ELF-1 (cell line): ENCODE data around the gene CD247.

Experiments
- DNase-seq: peaks from one replicate; pipeline ENCODE4 v3.0.0-alpha.2; 2016; ENCODE audit warnings: low read depth, low spot score

CD247 gene

DNA sequence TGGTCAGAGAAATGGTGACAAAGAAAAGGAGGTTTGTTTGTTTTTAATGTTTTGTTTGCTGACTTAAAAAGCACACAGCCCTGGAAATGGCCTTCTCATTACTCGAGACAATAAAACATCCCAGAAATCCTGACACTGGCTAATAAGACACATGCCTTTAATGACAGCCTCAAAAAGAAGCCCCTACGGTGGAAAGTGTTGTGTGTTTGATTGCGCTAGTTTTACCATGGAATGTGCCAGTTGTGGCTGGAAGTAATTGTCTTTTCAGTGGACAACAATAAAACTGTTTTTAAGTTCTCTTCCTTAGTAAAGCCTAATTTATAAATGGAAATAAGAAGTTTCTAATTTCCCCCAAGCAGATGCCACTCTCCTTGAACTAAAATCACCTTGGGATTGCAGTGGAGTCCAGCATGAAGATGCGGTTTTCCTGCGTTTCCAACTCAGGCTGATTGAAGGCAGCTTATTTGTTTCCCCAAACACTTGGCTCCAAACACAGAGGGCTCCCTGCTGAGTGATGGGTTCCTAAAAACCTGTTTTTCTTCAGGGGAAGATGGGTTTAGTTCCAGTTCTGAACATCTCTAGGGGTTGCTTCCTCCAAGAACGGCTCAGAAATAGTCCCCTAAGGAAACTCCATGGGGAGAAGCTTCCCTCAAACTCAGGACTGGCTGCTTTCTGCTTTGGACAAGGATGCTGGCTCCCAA is 54.3 kb downstream of the CD247 start:
- DNase-seq: peak; percentile 61

DNA sequence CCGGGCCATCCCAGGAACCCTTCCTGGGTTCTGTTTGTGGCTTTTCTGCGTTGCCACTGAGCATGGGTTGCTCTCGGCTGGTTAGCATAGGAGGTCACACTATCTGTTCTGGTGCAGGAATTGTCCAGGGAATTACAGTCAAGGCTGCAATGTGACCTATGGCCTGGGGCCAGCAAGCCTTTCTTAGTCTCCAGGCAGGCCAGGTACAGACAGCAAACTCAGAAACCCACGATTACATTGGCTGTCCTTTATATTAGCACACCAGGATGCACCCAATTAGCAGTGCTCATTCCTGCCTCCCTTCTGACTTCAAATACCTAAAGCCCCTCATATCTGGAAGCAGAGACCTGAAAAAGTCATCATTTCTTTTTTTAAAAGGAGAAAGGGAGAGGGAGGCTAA is 55.2 kb downstream of the CD247 start:
- DNase-seq: peak; percentile 64

DNA sequence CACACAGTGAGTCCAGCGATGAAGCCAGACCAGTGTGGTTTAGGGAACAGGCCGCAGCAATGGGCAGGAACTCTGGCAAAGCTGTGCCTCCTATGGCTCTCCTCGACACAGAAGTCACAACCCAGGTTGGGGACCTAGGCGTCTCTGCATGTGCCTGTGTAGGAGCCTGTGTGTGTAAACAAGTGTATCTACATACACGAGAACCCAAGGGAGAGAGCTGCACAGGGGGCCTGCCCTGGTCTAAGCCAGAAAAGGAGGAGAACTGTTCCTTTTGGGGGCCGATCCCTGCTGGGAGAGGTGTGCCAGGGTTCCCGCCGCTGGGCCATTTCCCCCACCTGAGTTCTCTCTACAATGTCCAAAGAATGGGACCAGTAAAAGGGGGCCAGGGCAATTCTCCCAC is 56.0 kb downstream of the CD247 start:
- no peak for DNase-seq

DNA sequence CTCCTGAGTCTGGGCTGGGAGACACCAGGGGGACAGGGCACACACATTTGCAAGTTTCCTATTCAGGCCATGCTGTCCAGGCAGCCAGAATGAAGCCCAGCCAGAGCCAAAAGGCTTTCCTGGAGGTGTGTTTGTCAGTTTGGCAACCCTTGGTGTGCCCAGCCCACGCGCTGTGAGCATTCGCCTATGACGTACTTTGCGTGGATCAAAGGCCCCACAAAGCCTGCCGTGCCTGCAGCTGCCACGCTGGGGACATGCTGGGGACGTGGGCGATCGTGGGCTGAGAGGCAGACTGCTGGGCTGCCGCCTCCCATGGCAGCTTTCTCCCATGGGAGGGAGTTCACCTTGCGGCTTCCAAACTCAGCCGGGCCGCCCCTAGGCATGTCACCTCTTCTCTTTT is 57.5 kb downstream of the CD247 start:
- DNase-seq: no peak

DNA sequence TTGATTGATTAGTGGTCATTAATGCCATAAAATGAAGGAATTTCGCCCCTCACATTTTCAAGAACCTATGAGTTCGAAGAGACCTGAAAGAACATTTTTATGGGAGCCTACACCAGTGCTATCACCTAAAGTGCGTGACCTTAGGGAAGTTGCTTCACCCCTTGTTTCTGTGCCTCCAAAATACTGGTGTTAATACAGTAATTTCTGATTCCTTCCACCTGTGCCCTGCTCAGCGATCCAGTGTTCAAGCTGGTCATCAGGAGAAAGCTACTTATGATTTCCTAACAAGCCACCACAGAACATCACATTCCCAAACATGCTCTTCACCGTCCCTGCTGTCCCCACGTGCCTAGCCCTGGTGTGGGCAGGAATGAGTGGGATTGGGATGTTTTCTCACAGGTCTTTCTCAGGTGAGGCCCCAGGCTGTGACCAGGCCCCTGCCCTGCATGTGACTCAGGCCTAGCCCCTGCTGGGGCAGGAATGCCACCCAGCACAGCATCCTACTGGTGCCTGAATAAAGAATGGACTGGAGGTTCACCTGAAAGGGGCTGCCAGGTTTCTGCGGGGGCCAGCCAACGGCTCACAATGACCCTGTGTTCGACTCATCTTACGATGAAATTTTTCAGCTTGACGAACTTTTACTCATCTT is 60.3 kb downstream of the CD247 start:
- DNase-seq: peak; percentile 61

DNA sequence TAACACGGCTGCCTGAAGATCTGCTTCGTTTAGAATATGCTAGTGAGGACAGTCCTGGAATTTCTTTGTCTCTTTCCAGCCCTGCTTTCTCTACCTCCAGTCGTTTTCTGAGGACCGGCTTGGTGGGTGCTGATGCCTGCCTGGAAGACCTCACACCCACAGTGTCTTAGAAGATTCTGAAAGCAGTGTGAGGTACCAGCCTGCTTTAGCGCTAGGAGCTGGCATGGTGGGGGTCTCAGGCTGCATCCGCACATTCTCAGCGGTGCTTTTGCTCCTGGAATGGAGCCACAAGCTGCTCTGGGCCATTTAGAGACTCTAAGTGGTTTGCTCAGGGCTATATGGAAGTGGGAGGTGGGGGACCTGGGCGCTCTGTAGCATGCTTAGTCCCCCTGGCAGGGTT is 61.4 kb downstream of the CD247 start:
- DNase-seq: peak; percentile 23

DNA sequence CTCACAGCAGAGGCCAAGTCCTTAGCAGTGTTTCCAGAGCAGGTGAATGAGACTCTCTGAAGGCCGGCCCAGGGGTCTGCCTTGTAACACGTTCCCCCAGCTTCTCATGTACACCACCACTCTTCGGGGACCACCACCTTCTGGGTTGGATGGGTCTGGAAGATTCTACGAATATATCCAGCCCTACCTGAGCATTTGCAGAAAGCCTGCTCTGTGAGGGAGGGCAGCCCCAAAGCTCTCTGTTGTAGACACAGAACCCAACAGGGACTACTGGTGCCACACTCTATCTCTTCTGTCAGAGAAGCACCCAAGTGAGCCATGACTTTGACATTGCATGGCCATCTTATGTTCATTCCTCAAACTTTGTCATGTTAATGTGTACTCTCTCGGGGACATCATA is 61.8 kb downstream of the CD247 start:
- no peak for DNase-seq

DNA sequence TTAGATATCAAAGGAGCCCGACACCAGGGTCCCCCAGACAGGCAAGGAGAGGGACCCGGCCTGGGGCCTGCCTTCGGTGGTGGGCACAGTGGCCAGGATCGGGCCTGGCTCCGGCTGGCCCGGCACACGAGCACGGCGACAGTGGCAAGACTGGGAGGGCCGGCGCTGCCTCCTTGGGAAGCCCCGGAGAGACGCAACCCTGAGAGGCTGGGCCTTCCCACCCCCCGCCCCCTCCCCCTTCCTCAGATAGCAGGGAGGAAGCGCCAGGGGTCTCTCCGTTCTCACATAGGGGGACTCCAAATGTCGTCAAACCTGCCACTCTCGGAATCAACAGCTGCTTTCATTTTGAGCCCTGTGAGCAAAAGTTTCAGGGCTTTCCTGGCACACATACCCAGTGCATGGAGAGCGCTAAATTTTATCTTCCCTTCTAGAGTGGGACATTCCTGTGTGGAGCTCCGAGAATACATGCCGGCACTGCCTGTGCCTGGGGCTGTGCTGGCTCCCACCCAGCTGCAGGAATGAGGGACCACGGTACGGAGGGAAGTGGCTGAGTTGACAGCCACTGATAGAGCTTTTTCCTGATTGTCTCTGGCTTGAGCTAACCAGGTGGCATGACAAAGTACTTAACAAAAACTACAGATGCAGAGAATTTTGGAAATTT is 62.4 kb downstream of the CD247 start:
- DNase-seq: no peak

DNA sequence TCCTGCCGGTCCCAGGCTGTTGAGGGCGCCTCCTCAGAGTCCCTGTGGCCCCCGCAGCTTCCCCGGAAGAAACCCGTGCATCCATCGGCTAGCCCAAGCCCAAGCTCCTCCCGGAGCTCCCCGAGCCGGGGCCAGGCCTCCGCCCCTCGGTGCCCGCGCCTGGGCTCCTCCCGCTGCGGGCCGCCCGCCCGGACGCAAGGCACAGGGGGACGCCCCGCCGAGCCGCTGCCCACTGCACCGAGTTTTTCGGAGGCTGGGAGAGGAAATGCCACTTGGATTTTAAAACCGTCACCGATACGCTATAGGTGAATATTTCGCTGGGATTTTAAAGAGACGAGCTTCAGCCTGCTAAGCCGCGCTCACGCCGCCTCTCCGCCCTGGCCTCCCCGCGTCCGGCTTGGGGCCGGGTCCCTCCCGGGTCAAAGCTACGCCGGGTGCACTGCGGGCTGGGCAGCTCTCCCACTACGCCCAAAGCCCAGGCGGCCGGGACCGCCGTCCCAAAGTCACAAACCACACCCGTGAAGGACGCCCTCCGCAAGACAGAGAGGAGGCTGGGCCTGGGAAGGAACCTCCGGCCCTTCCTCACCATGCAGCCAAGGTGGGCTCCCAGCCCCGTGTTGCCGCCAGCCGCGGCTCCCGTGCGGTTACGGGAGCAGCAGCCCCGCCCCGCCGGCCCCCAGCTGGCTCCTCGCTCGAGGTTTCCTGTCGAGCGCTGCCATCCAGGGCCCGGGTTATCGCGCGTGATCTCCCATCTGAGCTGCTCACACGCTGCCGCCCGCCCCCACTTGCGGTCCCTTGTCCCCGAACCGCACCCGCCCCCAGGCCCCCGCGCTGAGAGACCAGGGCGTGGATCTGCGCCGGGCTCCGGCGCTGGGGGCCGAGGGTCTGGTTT is 63.2 kb downstream of the CD247 start:
- peak; percentile 60 for DNase-seq

DNA sequence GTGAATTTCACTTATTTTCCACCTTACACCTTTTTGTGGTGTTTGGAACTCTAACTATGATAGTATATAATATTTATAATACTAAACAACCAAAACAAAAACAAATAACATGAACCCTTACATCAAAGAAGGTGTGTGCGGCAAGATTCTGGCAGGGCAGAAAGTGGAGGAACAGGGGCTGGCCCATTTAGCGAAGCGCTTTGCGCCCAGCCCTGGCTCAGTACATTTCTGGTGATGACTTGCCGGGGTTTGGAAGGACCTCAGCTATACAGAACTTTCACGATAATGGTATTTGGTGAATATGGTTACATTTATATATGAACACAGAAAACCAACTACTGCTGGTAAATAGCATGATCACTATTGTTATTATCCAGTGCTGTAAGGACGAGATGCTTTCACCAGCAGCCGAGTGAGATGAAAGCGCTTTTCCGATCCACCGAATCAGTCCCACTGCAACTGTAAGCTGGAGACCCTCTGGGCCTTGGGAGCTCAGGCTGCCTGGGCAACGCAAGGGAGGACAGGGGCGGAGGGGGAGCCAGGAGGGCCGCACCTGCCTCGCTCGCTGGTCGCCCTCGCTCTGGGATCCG is 63.9 kb downstream of the CD247 start:
- DNase-seq: no peak

DNA sequence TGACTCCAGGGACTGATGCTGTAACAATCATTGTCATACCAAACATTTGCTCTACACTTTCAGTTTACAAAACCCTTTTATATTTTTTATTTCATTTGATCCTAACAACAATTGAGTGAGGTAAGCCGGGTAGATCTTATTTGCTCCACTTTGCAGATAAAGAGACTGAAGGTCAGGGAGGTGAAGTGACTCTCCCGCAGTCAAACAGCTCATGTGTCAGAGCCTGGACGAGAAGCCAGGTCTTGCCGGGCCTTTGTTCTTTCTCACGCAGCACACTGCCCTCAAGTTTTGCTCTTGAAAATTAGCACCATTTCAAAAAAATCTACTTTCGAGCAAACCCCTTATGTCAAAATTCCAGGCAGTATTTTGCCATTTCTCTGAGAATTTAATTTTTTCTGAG is 65.2 kb downstream of the CD247 start:
- no peak for DNase-seq

DNA sequence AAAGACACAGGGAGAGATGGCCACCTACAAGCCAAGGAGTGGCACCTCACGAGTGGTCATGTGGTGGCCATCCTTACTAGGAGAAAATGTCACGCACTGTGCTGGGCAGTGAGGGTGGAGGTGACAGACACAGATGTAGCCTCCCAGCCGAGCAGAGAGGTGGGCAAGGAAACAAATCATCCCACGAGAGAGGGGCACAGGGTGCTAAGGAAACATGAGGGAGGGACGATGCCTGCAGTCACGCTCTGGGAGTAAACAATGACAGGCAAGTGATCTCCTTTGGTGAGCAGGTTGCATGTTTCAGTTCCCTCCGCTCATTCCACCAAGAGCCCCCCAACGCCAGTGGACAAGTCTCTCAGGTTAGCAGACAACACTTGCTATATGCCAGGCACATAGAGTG is 65.8 kb downstream of the CD247 start:
- no peak for DNase-seq

DNA sequence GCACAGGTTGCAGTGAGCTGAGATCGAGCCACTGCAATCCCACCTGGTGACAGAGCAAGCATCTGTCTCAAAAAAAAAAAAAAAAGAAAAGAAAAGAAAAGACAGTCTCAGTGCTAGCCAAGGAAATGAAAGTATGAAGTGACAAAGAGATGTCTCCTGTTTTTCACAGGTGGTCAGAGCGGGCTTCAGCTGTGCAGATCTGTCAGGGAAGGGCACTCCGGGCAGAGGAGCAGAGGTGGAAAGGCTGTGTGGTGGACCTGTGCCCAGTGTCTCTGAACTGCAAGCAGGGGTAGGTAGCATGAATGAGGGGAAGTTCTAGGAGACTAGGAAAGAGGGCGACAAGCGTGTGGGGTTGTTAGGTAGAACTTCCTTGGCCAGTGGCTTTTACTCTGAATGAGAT is 67.5 kb downstream of the CD247 start:
- no peak for DNase-seq

DNA sequence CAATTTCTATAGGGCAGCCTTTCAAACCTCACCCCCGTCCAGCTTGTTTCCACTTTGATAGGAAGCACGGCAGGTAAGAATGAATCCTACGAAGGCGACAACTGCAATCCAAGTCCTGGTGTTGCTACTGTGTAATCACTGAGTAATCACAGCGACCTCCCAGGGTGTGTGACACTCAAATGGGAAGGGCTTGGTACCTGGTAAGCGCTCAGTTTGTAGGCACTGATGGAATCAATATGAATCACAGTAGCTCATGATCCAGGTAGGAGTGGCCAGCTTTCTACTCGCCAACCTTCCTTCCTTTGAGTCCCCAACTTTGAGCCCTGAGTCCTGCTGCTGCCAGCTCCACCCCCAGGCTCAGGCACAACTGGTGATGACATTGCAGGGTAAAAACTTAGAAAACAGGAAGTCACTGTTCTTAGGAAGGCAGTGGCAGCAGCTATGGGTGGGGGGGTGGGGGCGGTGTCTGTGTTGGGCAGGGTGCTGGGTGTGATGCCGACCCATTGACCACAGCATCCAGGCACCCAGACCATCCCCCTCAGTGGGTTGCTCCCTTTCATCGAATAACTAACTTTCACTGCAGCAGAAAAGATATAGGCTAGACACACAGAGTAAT is 70.7 kb downstream of the CD247 start:
- peak; percentile 17 for DNase-seq

DNA sequence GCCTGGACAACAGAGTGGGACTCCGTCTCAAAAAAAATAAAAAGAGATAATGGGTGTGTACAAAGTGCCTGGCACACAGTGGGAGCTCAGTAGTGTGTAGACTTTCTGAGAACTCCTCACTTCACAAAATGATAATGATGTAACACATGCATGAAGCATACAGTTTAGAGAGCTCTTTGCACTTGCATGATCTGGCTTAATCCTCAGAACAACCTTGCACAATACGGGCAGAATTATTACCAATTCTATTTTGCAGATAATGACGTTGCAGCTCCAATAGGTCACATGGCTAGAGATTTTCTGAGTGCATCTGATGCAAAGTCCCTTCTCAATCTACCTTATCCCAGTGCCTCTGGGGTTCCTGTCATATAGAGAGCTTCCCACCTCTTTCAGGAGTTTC is 71.4 kb downstream of the CD247 start:
- no peak for DNase-seq

DNA sequence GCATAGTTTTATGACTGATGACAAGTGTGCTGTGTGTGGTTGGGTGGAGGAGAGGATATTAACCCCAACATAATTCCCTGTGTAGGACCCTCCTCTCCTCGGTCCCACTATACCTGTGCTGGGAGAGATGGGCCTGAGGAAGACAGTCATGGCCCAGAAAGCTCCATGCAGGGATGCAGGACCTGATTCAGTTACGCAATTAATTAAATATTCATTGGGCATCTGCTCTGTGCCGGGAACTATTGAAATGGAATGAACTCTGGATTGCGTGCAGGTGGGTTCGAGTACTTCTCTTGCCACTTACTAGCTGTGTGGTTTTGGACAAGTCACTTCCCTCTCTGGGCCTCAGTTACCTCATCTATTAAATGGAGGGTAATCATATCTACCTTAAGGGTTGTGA is 74.6 kb downstream of the CD247 start:
- no peak for DNase-seq

DNA sequence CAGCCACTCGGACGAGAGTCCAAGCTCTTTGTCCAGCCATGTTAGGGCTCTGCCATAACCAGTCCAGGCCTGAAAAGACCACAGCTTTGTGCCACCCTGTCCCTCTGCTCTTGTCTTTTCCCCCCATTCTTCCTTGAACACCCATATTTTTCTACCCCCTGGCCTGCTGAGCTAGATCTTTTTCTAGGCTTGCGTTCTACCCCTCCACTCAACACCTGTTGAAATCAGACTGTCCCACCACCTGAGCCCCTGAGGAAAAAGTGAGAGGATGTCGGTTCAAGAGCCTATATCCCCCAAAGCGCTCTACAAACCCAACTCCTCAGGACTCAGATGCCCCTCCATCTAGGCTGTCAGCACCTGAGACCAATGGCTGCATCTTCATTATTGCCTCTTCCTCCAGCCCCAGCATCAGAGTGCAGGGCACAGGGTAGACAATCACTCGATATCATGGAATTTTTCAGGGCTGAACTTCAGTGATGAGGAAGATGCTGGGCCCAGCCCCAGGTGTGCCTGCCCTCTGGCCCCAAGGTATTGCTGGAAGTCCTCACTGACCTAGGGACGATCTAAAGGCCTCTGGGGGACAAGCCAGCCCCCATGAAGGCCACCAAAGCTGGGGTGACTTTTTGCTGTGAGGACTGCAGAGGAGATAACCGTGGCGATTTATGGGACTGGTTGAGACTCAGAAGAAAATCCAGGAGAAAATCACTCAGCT is 75.3 kb downstream of the CD247 start:
- no peak for DNase-seq

DNA sequence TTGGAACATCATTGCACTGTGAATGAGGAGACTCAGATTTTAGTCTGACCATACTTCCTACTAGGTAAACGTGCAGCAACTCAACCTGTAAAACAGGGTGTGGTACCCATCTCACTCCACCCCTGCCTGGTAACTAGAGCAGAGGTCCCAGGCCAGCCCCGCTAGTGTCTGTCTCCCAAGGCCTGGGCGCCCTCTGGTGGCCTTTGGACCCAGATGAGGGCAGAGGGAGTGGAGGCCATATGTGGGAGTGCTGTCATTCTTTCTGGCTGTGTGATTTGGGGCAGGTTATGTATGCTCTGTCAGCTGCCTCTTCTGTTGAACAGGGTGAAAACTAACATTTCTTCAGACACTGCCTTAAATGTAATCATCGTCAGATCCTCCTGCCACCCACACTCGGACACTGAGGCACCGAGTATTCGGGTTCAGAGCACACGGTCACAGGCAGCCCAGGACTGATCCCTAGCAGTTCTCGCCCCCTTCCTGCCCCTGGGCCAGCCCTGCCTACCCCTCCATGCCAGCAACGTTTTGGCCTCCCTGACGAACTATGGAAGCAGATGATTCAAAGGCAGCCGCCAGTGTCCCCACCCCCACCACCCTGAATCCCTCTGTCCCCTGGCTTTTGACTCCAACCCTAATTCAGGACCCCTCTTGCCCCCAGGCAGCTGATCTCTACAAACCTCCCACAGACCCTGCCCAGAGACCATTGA is 76.0 kb downstream of the CD247 start:
- DNase-seq: peak; percentile 91

DNA sequence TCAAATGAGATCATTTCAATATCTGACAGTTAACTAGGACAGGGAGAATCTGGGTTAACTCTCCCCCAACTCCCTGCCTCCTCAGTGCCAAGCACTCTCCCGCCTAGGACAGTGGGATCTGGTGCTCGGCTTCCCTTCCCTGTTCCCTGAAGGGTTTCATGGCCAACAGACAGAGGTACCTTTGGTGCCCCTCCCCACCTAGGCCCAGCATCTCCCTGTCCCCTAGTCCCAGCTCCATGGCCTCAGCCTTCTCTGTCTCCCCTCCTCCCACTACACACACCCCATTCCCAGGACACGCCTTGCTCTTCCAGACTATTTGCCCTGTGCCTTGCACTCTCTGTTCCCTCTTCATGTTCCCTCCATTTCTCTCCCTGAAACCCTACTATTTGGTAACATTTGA is 77.1 kb downstream of the CD247 start:
- no peak for DNase-seq

DNA sequence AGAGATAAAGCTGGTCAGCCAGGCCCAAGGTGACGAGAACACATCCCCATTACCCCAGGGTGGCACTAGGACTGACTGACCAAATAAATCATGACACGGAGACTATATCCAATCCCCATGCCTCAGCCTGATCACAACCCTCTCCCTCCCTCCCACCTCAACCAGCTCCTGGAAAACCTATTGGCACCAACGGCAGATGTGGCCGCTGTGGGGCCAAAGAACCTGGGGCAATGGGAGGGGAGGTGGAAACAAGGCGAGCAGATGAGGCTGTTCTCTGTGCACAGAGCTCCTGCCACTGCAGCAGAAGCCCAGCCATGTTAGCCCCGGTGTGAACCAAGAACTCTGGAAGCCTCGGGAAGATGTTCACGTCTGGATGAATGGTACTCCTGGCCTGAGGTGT is 77.6 kb downstream of the CD247 start:
- no peak for DNase-seq
